ENCODE results near the gene PPM1A. TPM values are rescaled to one million over a fixed set of nuclear protein-coding genes. Genes with fewer than 3 reads are reported as not detected.

PPM1A gene
- total RNA-seq, 1 donor: 31.0 TPM

DNA sequence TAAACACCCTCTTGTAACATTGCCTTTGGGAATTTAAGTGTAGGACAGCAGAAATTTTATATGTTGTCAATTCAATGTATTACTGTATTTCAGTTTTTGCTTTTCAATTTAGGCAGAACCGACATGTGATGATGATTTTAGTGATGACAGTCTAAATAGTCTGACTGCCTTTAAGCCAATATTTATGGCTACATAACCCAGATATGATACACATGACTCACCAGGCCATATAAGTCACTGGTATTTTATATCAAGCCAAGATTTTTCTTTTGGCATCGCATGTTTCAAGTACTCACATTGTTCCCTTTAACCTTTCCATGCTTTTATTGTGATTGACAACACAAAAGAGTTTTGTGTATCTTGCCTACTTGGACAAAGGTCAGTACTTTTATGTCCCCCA is 13.6 kb upstream of the PPM1A start:
- TF ChIP-seq, protein P1, sequence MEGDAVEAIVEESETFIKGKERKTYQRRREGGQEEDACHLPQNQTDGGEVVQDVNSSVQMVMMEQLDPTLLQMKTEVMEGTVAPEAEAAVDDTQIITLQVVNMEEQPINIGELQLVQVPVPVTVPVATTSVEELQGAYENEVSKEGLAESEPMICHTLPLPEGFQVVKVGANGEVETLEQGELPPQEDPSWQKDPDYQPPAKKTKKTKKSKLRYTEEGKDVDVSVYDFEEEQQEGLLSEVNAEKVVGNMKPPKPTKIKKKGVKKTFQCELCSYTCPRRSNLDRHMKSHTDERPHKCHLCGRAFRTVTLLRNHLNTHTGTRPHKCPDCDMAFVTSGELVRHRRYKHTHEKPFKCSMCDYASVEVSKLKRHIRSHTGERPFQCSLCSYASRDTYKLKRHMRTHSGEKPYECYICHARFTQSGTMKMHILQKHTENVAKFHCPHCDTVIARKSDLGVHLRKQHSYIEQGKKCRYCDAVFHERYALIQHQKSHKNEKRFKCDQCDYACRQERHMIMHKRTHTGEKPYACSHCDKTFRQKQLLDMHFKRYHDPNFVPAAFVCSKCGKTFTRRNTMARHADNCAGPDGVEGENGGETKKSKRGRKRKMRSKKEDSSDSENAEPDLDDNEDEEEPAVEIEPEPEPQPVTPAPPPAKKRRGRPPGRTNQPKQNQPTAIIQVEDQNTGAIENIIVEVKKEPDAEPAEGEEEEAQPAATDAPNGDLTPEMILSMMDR (IDR thresholded peaks at IDR 0.05; ENCODE audit: insufficient read depth, low read length): no peak
- peak; percentile 19 for DNase-seq (ENCODE audit: low read depth)

DNA sequence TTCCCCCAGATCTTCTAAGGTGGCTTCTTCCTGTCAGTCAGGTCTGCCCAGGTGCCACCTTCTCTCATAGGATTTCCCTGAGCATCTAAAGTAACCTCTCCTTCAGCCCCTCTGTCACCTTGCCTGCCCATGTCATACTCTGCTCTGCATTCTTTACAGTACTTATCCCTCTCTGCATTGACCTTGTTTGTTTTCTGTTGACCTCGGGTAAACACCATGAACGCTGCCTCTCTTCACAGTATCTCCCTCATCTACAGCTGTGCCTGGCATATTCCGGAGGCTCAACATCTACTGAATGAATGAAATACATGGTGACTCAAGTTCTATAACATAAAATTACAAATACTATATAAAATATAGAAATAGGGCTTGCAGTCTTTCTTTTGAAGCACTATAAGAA is 10.1 kb upstream of the PPM1A start:
- DNase-seq (ENCODE audit: low read depth): no peak
- H3K4me3 ChIP-seq (ENCODE audit: low read depth, low read length): no peak overlapping the region
- TF ChIP-seq, protein P1 (IDR thresholded peaks at IDR 0.05; ENCODE audit: insufficient read depth, low read length): no peak

More for the DNA sequence above, 13.6 kb upstream of the PPM1A start:
- no peak overlapping the region for H3K4me3 ChIP-seq (ENCODE audit: low read depth, low read length)

DNA sequence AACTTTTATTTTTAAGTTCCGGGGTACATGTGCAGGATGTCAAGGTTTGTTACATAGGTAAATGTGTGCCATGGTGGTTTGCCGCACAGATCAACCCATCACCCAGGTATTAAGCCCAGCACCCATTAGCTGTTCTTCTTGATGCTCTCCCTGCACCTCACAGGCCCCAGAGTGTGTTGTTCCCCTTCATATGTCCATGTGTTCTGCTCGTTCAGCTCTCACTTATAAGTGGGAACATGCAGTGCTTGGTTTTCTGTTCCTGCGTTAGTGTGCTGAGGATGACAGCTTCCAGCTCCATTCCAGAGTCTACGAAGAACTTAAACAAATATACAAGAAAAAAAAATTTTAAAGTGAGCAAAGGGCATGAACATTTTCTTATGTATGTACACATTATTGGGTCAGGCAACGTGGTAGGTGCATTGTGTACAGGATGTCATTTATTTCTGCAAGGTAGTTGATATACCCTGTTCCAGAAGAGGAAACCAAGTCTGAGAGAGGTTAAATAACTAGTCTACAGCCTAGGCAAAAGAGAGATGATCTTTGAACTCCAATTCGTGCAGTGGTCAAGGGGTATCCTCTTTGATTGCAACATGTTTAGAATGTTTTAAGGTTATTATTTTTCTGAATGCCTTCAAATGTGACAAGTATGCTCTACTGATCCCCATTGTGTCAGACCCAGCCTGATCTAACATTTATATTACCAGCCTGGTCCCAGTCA is 8.7 kb upstream of the PPM1A start:
- TF ChIP-seq, protein P1 (IDR thresholded peaks at IDR 0.05; ENCODE audit: insufficient read depth, low read length): no peak
- DNase-seq (ENCODE audit: low read depth): no peak
- no peak overlapping the region for H3K4me3 ChIP-seq (ENCODE audit: low read depth, low read length)

DNA sequence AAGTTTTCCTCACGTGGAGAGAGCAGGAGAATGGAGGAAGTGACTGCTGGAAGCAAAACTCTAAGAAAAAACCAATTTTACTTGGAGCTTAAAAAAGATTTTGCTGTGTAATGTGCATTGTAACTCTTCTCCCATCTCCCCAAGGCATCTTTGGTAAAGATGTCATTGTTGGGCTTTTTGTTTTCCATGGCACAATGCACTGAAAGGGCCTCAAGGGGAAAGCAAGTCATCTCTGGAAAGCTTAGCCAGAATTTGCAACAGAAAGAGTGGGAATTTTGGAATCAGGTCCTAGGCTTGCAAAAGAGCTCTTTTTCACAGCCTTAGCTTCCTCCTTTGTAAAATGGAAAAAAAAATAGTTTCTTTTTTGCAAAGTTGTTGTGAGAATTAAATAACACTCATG is 7.9 kb upstream of the PPM1A start:
- TF ChIP-seq, protein P1 (IDR thresholded peaks at IDR 0.05; ENCODE audit: insufficient read depth, low read length): no peak
- H3K4me3 ChIP-seq (ENCODE audit: low read depth, low read length): no peak overlapping the region
- peak; percentile 16 for DNase-seq (ENCODE audit: low read depth)

DNA sequence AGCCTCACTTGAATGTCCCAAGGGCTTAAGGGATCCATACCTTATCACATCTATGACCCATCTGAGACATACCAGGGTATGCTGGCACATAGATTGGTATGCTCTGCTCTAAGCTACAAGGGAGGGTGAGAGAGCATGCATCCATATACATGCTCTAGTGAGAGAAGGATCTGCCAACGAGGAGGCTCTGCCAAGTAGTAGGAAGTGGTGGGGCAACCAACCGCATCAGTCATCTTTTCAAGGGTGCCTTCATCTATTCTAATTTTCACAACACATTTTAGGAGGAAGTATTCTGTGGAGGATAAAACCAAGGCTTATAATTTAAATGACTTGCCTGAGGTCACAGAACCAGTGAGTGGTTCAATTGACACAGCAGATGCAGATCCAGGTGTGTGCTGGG is 6.6 kb upstream of the PPM1A start:
- TF ChIP-seq, protein P1 (IDR thresholded peaks at IDR 0.05; ENCODE audit: insufficient read depth, low read length): no peak
- no peak overlapping the region for H3K4me3 ChIP-seq (ENCODE audit: low read depth, low read length)
- no peak for DNase-seq (ENCODE audit: low read depth)

DNA sequence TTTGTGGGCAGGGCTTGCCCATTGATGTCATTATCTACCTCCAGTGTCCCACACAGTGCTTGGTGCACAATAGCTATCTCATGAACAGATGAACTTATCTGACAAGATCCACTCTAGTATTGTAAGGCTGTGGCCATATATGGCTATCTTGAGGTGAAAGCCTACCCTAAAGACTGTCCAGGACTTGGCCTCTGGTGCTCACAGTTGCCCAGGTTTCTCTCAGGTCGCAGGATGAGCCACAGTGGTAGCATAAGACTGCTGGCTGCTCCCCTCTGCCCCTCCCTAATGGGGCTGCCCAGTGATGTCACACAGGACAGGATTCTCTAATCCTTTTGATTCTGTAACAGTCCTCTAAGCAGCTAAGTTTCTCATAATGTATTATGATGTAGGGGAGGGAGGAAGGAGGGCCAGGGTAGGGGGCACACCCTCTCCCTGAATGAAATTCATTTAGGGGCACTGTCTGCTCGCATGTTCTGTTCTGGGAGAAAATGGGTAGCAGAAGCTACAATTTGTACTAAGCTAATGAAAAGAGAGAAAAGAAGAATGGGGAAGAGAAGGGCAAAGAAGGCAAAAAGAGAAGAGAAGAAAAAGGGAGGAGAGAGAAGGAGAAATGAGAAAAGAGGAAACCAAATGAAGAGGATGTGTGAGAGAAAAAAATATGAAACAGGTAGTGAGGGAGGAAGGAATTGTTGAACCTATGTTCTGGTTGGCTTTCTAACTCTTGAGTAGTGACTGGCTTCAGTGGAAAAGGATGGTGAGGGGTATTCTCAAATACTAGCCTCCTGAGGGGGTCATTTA is 3.4 kb upstream of the PPM1A start:
- no peak for DNase-seq (ENCODE audit: low read depth)
- TF ChIP-seq, protein P1 (IDR thresholded peaks at IDR 0.05; ENCODE audit: insufficient read depth, low read length): no peak
- H3K4me3 ChIP-seq (ENCODE audit: low read depth, low read length): no peak overlapping the region
